ENCODE measurements around the gene KLK14. TPM values are rescaled to one million over a fixed set of nuclear protein-coding genes. Genes with fewer than 3 reads are reported as not detected.

The KLK14 gene
- total RNA-seq, 6 experiments from 2014 or later = 0.17 to 0.18 TPM; not detected in 4

DNA sequence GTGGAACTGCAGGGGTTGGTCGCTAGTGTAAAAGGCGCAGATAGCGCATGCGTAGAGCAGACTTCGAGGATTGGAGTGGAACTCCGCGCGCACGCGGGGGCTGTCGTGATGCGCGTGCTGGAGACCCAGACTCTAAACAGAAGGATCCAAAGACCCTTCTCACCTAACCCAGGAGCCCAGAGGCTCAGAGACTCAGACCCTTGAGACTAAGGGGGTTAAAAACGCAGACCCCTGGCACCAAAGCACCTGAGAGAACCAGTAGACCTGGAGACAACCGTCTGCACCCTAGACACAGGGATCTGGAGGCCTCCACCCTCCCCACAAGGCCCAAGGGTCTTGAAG lies 26.1 kb upstream of the KLK14 start:
- H3K27me3 ChIP-seq = no peaks in the 10 kb centered on the region
- H3K4me1 ChIP-seq = peaks cover 0 to 12% (median 6%) of the 10 kb centered on the region in 4 donors
- H3K9me3 ChIP-seq = no peaks in the 10 kb centered on the region
- ATAC-seq = peak; percentile 31 to 60 (median 38)
- intact Hi-C loops (cut with DNase I) = loop anchor here in 1 of 2 donors (5.0 kb wide), 1 partner anchor 484 kb away; no protein-coding TSS in a partner anchor
- no peak for DNase-seq
- WGBS (ENCODE audit: insufficient coverage, low coverage, low lambda C conversion rate, missing lambda C conversion rate) = 0% methylated on average over 6 of the region's 15 CpGs
- H3K27ac ChIP-seq = peak overlapping the region in 1 of 3 donors; percentile 11
- TF ChIP-seq, protein P1, sequence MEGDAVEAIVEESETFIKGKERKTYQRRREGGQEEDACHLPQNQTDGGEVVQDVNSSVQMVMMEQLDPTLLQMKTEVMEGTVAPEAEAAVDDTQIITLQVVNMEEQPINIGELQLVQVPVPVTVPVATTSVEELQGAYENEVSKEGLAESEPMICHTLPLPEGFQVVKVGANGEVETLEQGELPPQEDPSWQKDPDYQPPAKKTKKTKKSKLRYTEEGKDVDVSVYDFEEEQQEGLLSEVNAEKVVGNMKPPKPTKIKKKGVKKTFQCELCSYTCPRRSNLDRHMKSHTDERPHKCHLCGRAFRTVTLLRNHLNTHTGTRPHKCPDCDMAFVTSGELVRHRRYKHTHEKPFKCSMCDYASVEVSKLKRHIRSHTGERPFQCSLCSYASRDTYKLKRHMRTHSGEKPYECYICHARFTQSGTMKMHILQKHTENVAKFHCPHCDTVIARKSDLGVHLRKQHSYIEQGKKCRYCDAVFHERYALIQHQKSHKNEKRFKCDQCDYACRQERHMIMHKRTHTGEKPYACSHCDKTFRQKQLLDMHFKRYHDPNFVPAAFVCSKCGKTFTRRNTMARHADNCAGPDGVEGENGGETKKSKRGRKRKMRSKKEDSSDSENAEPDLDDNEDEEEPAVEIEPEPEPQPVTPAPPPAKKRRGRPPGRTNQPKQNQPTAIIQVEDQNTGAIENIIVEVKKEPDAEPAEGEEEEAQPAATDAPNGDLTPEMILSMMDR (IDR thresholded peaks at IDR 0.05) = no peak
- no peak for TF ChIP-seq POLR2A (IDR thresholded peaks at IDR 0.05)
- peaks cover 0 to 5% (median 0%) of the 10 kb centered on the region in 4 donors for H3K36me3 ChIP-seq
- H3K4me3 ChIP-seq = peak overlapping the region; percentile 71 to 94 (median 73)

DNA sequence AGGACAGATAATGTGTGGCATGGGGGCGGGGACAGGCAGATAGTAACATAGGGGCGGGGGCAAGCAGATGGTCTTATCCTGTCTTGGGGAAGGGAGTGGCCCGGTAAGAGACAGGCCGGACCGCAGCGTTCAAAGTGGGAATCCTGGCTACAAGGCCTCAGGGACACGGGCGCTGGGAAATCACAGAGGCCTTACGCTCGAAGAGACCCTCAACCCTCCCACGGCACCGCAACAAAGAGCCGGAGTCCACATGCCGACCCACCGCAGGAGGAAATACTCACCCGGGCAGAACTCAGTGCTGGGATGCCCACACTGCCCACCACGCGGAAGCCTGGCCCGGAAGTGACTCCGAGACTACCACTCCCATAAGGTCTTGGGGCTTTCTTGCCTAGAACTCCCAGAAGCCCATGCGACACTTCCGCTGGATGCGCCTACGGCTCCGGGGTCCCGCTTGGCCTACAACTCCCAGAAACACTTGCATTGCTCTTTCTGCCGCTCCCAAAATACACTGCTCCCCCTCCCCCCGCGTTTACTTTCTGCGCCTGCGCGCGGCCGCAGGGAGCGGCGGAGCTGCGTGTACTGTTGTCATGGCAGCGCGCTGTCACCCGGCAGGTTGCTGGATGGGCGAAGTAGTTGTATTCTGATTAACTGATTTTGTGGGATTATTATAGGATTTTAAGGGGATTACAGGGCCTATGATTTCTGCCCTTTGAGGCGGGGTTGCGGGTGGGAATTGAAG lies 25.5 kb upstream of the KLK14 start, which contains the start of gene CTU1:
TSS of gene CTU1 (minus strand) at position 344 of the 739 bp plus-strand sequence. CDS start 3,840 bp downstream, outside the sequence.
- 0% methylated on average over 26 of the region's 43 CpGs for WGBS (ENCODE audit: insufficient coverage, low coverage, low lambda C conversion rate, missing lambda C conversion rate)
- H3K27me3 ChIP-seq = no peaks in the 10 kb centered on the region
- peak within 1 kb of the TSS; percentile 71 to 94 (median 73) for H3K4me3 ChIP-seq
- peaks cover 0 to 11% (median 0%) of the 10 kb centered on the region in 4 donors for H3K36me3 ChIP-seq
- DNase-seq (peak; percentile 97 to 99 (median 99)), ATAC-seq (peak; percentile 98 to 99 (median 98))
- peak within 1 kb of the TSS in 2 of 3 donors; percentile 11 to 32 for H3K27ac ChIP-seq
- H3K4me1 ChIP-seq = peaks cover 0 to 12% (median 6%) of the 10 kb centered on the region in 4 donors
- intact Hi-C loops (cut with DNase I) = loop anchor here in 1 of 2 donors (5.0 kb wide), 1 partner anchor 484 kb away; no protein-coding TSS in a partner anchor
- TF ChIP-seq, protein P1 (IDR thresholded peaks at IDR 0.05) = peak in 1 of 4 donors; percentile 31
- TF ChIP-seq POLR2A (IDR thresholded peaks at IDR 0.05) = peak; percentile 33
- no peaks in the 10 kb centered on the region for H3K9me3 ChIP-seq

DNA sequence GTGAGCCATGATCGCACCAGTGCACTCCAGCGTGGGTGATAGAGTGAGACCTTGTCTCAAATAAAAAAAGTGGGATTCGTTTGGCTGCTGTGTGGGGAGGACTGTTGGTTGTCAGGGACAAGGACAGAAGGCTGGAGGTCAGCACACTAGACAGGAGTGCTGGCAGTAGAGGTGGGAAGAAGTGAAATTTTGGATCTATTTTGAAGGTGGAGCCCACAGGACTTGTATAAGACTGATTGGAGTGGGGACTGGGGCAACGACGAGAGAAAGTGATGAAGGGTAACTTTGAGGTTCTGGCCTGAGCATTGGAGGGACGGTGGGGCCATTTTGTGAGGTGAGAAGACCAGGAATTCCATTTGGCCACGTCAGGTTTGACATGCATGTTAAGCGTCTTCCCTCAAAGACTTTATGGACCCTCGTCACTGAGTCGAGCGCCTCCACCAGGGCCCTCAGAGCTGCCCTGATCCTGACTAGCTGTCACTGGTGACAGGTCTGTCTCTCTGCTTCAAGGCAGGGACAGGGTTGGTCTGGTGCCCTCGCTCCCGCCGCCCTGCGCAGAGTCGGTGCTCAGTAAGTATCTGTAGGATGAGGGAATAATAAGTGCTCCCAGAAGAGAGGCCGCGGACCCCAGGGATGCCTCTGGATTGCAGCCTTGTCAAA lies 24.8 kb upstream of the KLK14 start:
- peak overlapping the region in 1 of 3 donors; percentile 32 for H3K27ac ChIP-seq
- peaks cover 0 to 18% (median 3%) of the 10 kb centered on the region in 4 donors for H3K36me3 ChIP-seq
- WGBS (ENCODE audit: insufficient coverage, low coverage, low lambda C conversion rate, missing lambda C conversion rate) = 21% methylated on average over 17 of the region's 18 CpGs
- ATAC-seq (no peak), DNase-seq (no peak)
- intact Hi-C loops (cut with DNase I) = loop anchor here in 1 of 2 donors (5.0 kb wide), 1 partner anchor 485 kb away; no protein-coding TSS in a partner anchor
- H3K27me3 ChIP-seq = no peaks in the 10 kb centered on the region
- H3K4me1 ChIP-seq = peaks cover 0 to 12% (median 6%) of the 10 kb centered on the region in 4 donors
- H3K9me3 ChIP-seq = no peaks in the 10 kb centered on the region
- TF ChIP-seq, protein P1 (IDR thresholded peaks at IDR 0.05) = no peak
- TF ChIP-seq POLR2A (IDR thresholded peaks at IDR 0.05) = no peak
- peak overlapping the region; percentile 71 to 94 (median 73) for H3K4me3 ChIP-seq

DNA sequence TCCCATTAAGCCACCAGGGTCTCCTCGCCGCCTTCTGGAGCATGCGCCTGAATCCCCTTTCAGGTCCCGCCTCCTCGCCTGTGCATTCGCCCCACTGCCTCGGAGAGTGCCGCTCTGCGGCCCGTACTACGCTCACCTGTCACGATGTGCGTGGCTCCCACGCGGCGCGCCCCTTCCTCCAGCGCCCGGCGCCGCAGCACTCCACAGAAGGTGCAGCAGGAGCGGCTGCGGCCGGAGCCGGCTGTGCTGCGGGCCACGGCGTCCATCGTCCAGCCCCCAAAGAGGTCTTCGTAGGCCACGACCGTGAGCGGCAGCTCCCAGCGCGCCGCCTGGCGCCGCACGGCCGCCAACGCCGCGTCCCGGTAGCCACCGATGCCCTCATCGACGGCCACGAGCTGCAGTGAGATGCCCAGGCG lies 21.2 kb upstream of the KLK14 start:
- H3K36me3 ChIP-seq = peaks cover 0 to 23% (median 4%) of the 10 kb centered on the region in 4 donors
- no peak for ATAC-seq
- no CpG with 5 or more reads among the region's 49 CpGs for WGBS (ENCODE audit: insufficient coverage, low coverage, low lambda C conversion rate, missing lambda C conversion rate)
- intact Hi-C loops (cut with DNase I) = no loop called here
- no peaks in the 10 kb centered on the region for H3K27me3 ChIP-seq
- peaks cover 0 to 16% (median 5%) of the 10 kb centered on the region in 4 donors for H3K4me1 ChIP-seq
- no peak overlapping the region for H3K4me3 ChIP-seq
- no peak overlapping the region for H3K27ac ChIP-seq
- no peaks in the 10 kb centered on the region for H3K9me3 ChIP-seq
- TF ChIP-seq POLR2A (IDR thresholded peaks at IDR 0.05) = no peak
- TF ChIP-seq, protein P1 (IDR thresholded peaks at IDR 0.05) = no peak
- peak in 1 of 3 donors; percentile 52 for DNase-seq
